Measurements from ENCODE around the gene GPX7. TPM values are rescaled to one million over a fixed set of nuclear protein-coding genes. Genes with fewer than 3 reads are reported as not detected.

The GPX7 gene
- total RNA-seq, 1 experiment from 2014 or later, result 9.9 TPM

DNA sequence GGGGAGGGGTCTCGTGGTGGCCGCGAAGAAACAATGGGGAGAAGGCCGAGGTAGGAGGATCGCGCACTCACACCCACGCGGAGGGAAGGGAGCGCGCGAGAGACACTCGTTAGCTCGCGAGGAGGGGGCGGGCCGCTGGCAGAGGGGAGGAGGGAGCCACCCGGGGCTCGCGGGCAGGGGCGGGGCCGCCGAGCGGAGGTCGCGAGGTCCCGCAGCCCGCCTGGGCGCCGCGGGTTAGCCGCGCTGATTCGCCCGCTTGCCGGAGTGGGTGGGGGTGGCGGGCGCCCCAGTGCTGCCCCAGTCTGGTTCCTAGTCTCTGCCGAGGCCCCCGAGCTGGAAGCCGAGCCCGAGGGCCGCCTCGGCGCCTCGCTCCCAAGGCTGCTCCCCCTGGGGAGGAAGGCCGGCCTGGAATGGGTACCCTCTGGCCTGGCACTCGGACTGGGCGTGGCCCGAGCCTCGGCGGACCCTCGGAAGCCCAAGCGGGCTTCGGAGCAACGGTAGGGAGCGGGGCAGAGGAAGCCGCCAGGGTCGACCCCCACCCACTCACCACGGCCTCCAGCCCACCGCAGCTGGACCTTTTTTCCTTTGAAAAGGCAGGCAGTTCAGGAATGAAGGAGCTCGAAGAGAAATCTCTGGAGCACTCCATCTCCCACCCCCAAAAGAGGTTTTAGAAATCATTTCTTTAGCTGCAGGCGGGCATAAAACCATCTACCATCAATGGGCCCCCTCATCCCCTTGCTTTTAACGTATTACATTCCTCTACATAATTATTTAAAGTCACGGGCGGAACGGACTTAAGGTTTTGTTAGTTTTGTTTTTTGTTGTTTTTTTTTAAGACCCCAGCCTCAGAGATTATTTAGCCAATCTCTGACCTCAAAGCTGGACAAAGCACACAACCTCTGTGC lies 48.6 kb upstream of the GPX7 start (continued):
- TF ChIP-seq FOXP1 (CRISPR knock-in tag; IDR thresholded peaks at IDR 0.05; ENCODE audit: borderline replicate concordance) (peak; percentile 90), PRRX2 (CRISPR knock-in tag; IDR thresholded peaks at IDR 0.05) (no peak), ZNF219 (CRISPR knock-in tag; IDR thresholded peaks at IDR 0.05; ENCODE audit: borderline replicate concordance) (peak; percentile 36; the same call in 1 of the 2 replicates), RORB (CRISPR knock-in tag; IDR thresholded peaks at IDR 0.05) (no peak), NFYB (CRISPR knock-in tag; conservative IDR thresholded peaks at IDR 0.05; ENCODE audit: low read depth) (no peak; the same call in 1 of the 2 replicates), RELA (CRISPR knock-in tag; IDR thresholded peaks at IDR 0.05; ENCODE audit: borderline replicate concordance) (no peak), ATF1 (CRISPR knock-in tag; IDR thresholded peaks at IDR 0.05) (no peak), TEAD4 (CRISPR knock-in tag; IDR thresholded peaks at IDR 0.05) (no peak), IRF2 (CRISPR knock-in tag; IDR thresholded peaks at IDR 0.05; ENCODE audit: borderline replicate concordance, low read depth) (no peak), HMGA2 (CRISPR knock-in tag; IDR thresholded peaks at IDR 0.05) (no peak), MYBL2 (CRISPR knock-in tag; IDR thresholded peaks at IDR 0.05) (peak; percentile 71; the same call in 1 of the 2 replicates), SOX15 (CRISPR knock-in tag; IDR thresholded peaks at IDR 0.05) (no peak), NR3C1 (CRISPR knock-in tag; conservative IDR thresholded peaks at IDR 0.05; ENCODE audit: low read depth) (no peak)
- TF ChIP-seq, protein P1, sequence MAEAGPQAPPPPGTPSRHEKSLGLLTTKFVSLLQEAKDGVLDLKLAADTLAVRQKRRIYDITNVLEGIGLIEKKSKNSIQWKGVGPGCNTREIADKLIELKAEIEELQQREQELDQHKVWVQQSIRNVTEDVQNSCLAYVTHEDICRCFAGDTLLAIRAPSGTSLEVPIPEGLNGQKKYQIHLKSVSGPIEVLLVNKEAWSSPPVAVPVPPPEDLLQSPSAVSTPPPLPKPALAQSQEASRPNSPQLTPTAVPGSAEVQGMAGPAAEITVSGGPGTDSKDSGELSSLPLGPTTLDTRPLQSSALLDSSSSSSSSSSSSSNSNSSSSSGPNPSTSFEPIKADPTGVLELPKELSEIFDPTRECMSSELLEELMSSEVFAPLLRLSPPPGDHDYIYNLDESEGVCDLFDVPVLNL (CRISPR knock-in tag; IDR thresholded peaks at IDR 0.05; ENCODE audit: borderline replicate concordance, low read depth), result peak; percentile 72; the same call in 1 of the 2 replicates
- TF ChIP-seq, protein P2, sequence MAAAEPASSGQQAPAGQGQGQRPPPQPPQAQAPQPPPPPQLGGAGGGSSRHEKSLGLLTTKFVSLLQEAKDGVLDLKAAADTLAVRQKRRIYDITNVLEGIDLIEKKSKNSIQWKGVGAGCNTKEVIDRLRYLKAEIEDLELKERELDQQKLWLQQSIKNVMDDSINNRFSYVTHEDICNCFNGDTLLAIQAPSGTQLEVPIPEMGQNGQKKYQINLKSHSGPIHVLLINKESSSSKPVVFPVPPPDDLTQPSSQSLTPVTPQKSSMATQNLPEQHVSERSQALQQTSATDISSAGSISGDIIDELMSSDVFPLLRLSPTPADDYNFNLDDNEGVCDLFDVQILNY (CRISPR knock-in tag; IDR thresholded peaks at IDR 0.05), result no peak
- TF ChIP-seq, protein P3, sequence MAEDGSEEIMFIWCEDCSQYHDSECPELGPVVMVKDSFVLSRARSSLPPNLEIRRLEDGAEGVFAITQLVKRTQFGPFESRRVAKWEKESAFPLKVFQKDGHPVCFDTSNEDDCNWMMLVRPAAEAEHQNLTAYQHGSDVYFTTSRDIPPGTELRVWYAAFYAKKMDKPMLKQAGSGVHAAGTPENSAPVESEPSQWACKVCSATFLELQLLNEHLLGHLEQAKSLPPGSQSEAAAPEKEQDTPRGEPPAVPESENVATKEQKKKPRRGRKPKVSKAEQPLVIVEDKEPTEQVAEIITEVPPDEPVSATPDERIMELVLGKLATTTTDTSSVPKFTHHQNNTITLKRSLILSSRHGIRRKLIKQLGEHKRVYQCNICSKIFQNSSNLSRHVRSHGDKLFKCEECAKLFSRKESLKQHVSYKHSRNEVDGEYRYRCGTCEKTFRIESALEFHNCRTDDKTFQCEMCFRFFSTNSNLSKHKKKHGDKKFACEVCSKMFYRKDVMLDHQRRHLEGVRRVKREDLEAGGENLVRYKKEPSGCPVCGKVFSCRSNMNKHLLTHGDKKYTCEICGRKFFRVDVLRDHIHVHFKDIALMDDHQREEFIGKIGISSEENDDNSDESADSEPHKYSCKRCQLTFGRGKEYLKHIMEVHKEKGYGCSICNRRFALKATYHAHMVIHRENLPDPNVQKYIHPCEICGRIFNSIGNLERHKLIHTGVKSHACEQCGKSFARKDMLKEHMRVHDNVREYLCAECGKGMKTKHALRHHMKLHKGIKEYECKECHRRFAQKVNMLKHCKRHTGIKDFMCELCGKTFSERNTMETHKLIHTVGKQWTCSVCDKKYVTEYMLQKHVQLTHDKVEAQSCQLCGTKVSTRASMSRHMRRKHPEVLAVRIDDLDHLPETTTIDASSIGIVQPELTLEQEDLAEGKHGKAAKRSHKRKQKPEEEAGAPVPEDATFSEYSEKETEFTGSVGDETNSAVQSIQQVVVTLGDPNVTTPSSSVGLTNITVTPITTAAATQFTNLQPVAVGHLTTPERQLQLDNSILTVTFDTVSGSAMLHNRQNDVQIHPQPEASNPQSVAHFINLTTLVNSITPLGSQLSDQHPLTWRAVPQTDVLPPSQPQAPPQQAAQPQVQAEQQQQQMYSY (CRISPR knock-in tag; IDR thresholded peaks at IDR 0.05), result no peak

DNA sequence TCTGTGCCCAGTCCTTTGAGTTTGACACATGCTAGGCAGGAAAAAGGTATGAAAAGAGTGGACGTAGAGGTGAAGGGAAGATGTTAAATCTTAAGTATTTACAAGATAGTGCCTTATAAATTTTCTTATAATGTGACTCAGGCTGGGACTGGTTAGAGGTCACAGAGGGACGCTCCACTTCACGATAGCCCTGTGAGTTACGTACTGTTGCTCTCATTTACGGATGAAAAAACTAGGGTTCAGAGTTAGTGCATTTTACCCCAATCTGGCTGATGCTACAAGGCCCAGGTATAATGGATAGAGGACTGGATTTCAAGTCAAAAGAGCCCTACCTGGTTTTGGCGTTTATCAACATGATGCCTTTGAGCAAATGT lies 47.9 kb upstream of the GPX7 start:
- DNase-seq (ENCODE audit: low spot score), result no peak
- Mint-ChIP-seq H3K9me3 (peaks cover 3% of the 10 kb centered on the region; the same call in 1 of the 2 replicates), H3K27ac (peak overlapping the region; percentile 81), H3K27me3 (ENCODE audit: low read depth) (no peaks in the 10 kb centered on the region), H3K4me3 (peak overlapping the region; percentile 86), H3K36me3 (no peaks in the 10 kb centered on the region), H3K4me1 (peaks cover 30% of the 10 kb centered on the region)
- CTCF ChIA-PET, result interaction anchor here (1.0 to 1.3 kb wide), 3 partner anchors 13 to 109 kb away, joined by 3 to 4 read pairs (median 4); no protein-coding TSS in a partner anchor
- no peak for ATAC-seq
- POLR2A ChIA-PET, result interaction anchor here (2.2 kb wide), 1 partner anchor 150 kb away, joined by 16 read pairs; the partner anchor contains the start of genes ORC1 and PRPF38A
- TF ChIP-seq ZNF121 (CRISPR knock-in tag; IDR thresholded peaks at IDR 0.05), result no peak
- TF ChIP-seq, protein P4, sequence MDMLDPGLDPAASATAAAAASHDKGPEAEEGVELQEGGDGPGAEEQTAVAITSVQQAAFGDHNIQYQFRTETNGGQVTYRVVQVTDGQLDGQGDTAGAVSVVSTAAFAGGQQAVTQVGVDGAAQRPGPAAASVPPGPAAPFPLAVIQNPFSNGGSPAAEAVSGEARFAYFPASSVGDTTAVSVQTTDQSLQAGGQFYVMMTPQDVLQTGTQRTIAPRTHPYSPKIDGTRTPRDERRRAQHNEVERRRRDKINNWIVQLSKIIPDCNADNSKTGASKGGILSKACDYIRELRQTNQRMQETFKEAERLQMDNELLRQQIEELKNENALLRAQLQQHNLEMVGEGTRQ (CRISPR knock-in tag; IDR thresholded peaks at IDR 0.05), result no peak
- TF ChIP-seq JUN (CRISPR knock-in tag; IDR thresholded peaks at IDR 0.05), result no peak
- TF ChIP-seq, protein P5, sequence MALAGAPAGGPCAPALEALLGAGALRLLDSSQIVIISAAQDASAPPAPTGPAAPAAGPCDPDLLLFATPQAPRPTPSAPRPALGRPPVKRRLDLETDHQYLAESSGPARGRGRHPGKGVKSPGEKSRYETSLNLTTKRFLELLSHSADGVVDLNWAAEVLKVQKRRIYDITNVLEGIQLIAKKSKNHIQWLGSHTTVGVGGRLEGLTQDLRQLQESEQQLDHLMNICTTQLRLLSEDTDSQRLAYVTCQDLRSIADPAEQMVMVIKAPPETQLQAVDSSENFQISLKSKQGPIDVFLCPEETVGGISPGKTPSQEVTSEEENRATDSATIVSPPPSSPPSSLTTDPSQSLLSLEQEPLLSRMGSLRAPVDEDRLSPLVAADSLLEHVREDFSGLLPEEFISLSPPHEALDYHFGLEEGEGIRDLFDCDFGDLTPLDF (CRISPR knock-in tag; IDR thresholded peaks at IDR 0.05), result no peak
- no peak for TF ChIP-seq SMAD3 (CRISPR knock-in tag; IDR thresholded peaks at IDR 0.05; ENCODE audit: borderline replicate concordance)
- TF ChIP-seq, protein P6, sequence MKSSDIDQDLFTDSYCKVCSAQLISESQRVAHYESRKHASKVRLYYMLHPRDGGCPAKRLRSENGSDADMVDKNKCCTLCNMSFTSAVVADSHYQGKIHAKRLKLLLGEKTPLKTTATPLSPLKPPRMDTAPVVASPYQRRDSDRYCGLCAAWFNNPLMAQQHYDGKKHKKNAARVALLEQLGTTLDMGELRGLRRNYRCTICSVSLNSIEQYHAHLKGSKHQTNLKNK (CRISPR knock-in tag; IDR thresholded peaks at IDR 0.05), result no peak
- no peak for TF ChIP-seq ZNF317 (CRISPR knock-in tag; IDR thresholded peaks at IDR 0.05; ENCODE audit: borderline replicate concordance, low read depth)
- no peak for TF ChIP-seq GTF2I (CRISPR knock-in tag; conservative IDR thresholded peaks at IDR 0.05)
- TF ChIP-seq GABPB1 (CRISPR knock-in tag; IDR thresholded peaks at IDR 0.05), result no peak
